ENCODE results near the gene INSL3.
"Not testable (repeated sequence)": the region's sequence is repeated elsewhere in the genome, so short reads cannot be mapped to it uniquely, and the experiment has no call there.

The INSL3 gene

GRCh38 chr19:17784201-17785008 is 36.9 kb downstream of the INSL3 start:
- Histone ChIP-seq H3K4me3 (ENCODE audit: low read length) (no peak overlapping the region), H3K4me1 (ENCODE audit: low read length) (no peaks in the 10 kb centered on the region), H3F3A (ENCODE audit: insufficient read depth, low read length) (no peaks in the 10 kb centered on the region), H3K4me2 (ENCODE audit: low read depth, low read length) (no peak overlapping the region), H3K79me2 (ENCODE audit: low read length) (no peaks in the 10 kb centered on the region), H3K9me3 (replicated peaks; ENCODE audit: insufficient read depth, low read length) (no peaks in the 10 kb centered on the region), H2AFZ (ENCODE audit: low read length) (no peak overlapping the region), H3K9ac (ENCODE audit: low read length) (no peak overlapping the region), H3K9me2 (replicated peaks; ENCODE audit: insufficient read depth, low read length) (no peaks in the 10 kb centered on the region), H4K20me1 (ENCODE audit: insufficient read depth, low read length) (no peaks in the 10 kb centered on the region), H3K27ac (ENCODE audit: low read length) (no peak overlapping the region), H3K36me3 (replicated peaks; ENCODE audit: insufficient read depth, low read length) (no peaks in the 10 kb centered on the region), H3K27me3 (replicated peaks; ENCODE audit: insufficient read depth, low read length) (peaks cover 4% of the 10 kb centered on the region; the same call in 1 of the 2 replicates)
- TF ChIP-seq CTCF (IDR thresholded peaks at IDR 0.05; ENCODE audit: low read length): peak; percentile 83
- TF ChIP-seq EZH2 (optimal IDR thresholded peaks at IDR 0.05; ENCODE audit: low read depth, low read length): no peak
- no peak for TF ChIP-seq EZH2phosphoT487 (IDR thresholded peaks at IDR 0.05; ENCODE audit: low read length)
- DNase-seq: peak; percentile 42

- not testable (repeated sequence) for H3K9me2 ChIP-seq (replicated peaks; ENCODE audit: insufficient read depth, low read length); H2AFZ ChIP-seq (ENCODE audit: low read length); H4K20me1 ChIP-seq (ENCODE audit: insufficient read depth, low read length); H3K27ac ChIP-seq (ENCODE audit: low read length); DNase-seq; H3K4me2 ChIP-seq (ENCODE audit: low read depth, low read length); H3K79me2 ChIP-seq (ENCODE audit: low read length); H3K9me3 ChIP-seq (replicated peaks; ENCODE audit: insufficient read depth, low read length); H3K36me3 ChIP-seq (replicated peaks; ENCODE audit: insufficient read depth, low read length); H3K4me3 ChIP-seq (ENCODE audit: low read length); H3F3A ChIP-seq (ENCODE audit: insufficient read depth, low read length); H3K27me3 ChIP-seq (replicated peaks; ENCODE audit: insufficient read depth, low read length); H3K9ac ChIP-seq (ENCODE audit: low read length); H3K4me1 ChIP-seq (ENCODE audit: low read length)
These were observed 37.6 kb downstream of the INSL3 start for GRCh38 chr19:17783721-17784120.

GRCh38 chr19:17780781-17781180 is 40.5 kb downstream of the INSL3 start:
- no peaks in the 10 kb centered on the region for H3K27me3 ChIP-seq (replicated peaks; ENCODE audit: insufficient read depth, low read length)
- no peak for TF ChIP-seq EZH2 (optimal IDR thresholded peaks at IDR 0.05; ENCODE audit: low read depth, low read length)
- no peak for TF ChIP-seq CTCF (IDR thresholded peaks at IDR 0.05; ENCODE audit: low read length)
- no peaks in the 10 kb centered on the region for H3K36me3 ChIP-seq (replicated peaks; ENCODE audit: insufficient read depth, low read length)

More at GRCh38 chr19:17780781-17781180, 40.5 kb downstream of the INSL3 start:
- DNase-seq: no peak
- H3K9me3 ChIP-seq (replicated peaks; ENCODE audit: insufficient read depth, low read length): no peaks in the 10 kb centered on the region
- H3K9ac ChIP-seq (ENCODE audit: low read length): no peak overlapping the region
- H3K9me2 ChIP-seq (replicated peaks; ENCODE audit: insufficient read depth, low read length): no peaks in the 10 kb centered on the region
- no peak overlapping the region for H3K4me2 ChIP-seq (ENCODE audit: low read depth, low read length)
- H2AFZ ChIP-seq (ENCODE audit: low read length): no peak overlapping the region
- no peaks in the 10 kb centered on the region for H3K4me1 ChIP-seq (ENCODE audit: low read length)
- H3F3A ChIP-seq (ENCODE audit: insufficient read depth, low read length): no peaks in the 10 kb centered on the region
- no peaks in the 10 kb centered on the region for H3K79me2 ChIP-seq (ENCODE audit: low read length)
- no peaks in the 10 kb centered on the region for H4K20me1 ChIP-seq (ENCODE audit: insufficient read depth, low read length)
- H3K4me3 ChIP-seq (ENCODE audit: low read length): no peak overlapping the region
- H3K27ac ChIP-seq (ENCODE audit: low read length): no peak overlapping the region
